H1 (cell line): Measurements from ENCODE around the gene LRBA. TPM values are rescaled to one million over a fixed set of nuclear protein-coding genes. Genes with fewer than 3 reads are reported as not detected.

Experiments
- CTCF ChIA-PET: fragments of 300-600 bp; sonication (Branson Sonifier 250); formaldehyde crosslinking; loops from one replicate; lab custom pipeline; 2021; ENCODE audit not compliant: partially characterized antibody; lab: Charles Lee
- POLR2A ChIA-PET: fragments of 300-600 bp; sonication (Branson Sonifier 250); formaldehyde crosslinking; loops from one replicate; lab custom pipeline; 2021; ENCODE audit warnings: inconsistent platforms; ENCODE audit not compliant: partially characterized antibody; lab: Charles Lee
- DNase-seq, 2 experiments: peaks; one replicate each; pipeline versions ENCODE4 v3.0.0 to v3.0.0-alpha.2; 2010 to 2022; ENCODE audit warnings: low spot score in 2 of 2, low read depth in 1 of 2, mixed read lengths in 1 of 2
- FAIRE-seq: peaks from 2 replicates; lab custom pipeline; 2011; peaks lifted over from hg19 to GRCh38; lab: Jason Lieb, UNC
- H2AFZ ChIP-seq: 2 replicates; pipeline ENCODE4 v1.8.1; 2012; ENCODE audit warnings: low read length, inconsistent platforms
- H2AK5ac ChIP-seq: 2 replicates; pipeline ENCODE4 v1.6.1; 2013; ENCODE audit warnings: low read depth, low read length
- H2BK120ac ChIP-seq: replicated peaks from 2 replicates; pipeline ENCODE3; 2013; ENCODE audit warnings: low read depth, low read length, inconsistent platforms
- H2BK12ac ChIP-seq: 2 replicates; pipeline ENCODE4 v1.6.1; 2013; ENCODE audit warnings: low read depth, low read length
- H2BK15ac ChIP-seq: 2 replicates; pipeline ENCODE4 v1.6.1; 2013; ENCODE audit warnings: low read length
- H2BK20ac ChIP-seq: 2 replicates; pipeline ENCODE4 v1.6.1; 2013; ENCODE audit warnings: low read length
- H2BK5ac ChIP-seq: 2 replicates; pipeline ENCODE4 v1.6.1; 2013; ENCODE audit warnings: low read depth, low read length
- H3K14ac ChIP-seq: 2 replicates; pipeline ENCODE4 v1.6.1; 2013; ENCODE audit warnings: inconsistent platforms; ENCODE audit not compliant: insufficient read length
- H3K18ac ChIP-seq: 2 replicates; pipeline ENCODE4 v1.6.1; 2013; ENCODE audit warnings: low read length; ENCODE audit errors: extremely low read depth
- H3K23ac ChIP-seq: 2 replicates; pipeline ENCODE4 v1.6.1; 2013; ENCODE audit warnings: inconsistent platforms; ENCODE audit not compliant: insufficient read length
- H3K23me2 ChIP-seq: 2 replicates; pipeline ENCODE4 v1.6.1; 2013; ENCODE audit warnings: low read depth, low read length
- H3K27ac ChIP-seq: 2 replicates; pipeline ENCODE4 v1.6.1; 2011; ENCODE audit warnings: low read depth, low read length, inconsistent platforms
- H3K27me3 ChIP-seq, 4 experiments: replicated peaks in 1 of 4; 1 replicate in 1 of 4; 2 replicates in 3 of 4; pipeline versions ENCODE4 v1.6.1 to v1.8.1; 2011 to 2013; ENCODE audit warnings: low read length in 3 of 4, mild to moderate bottlenecking in 3 of 4, inconsistent platforms in 2 of 4, mixed read lengths in 2 of 4, moderate library complexity in 1 of 4; ENCODE audit not compliant: control insufficient read depth in 3 of 4, insufficient read depth in 3 of 4; ENCODE audit errors: extremely low read depth in 1 of 4
- H3K36me3 ChIP-seq, 4 experiments: 2 replicates each; pipeline versions ENCODE4 v1.6.1 to v1.8.1; 2011 to 2013; ENCODE audit warnings: mild to moderate bottlenecking in 4 of 4, low read length in 3 of 4, moderate library complexity in 2 of 4, control low read depth in 1 of 4, inconsistent platforms in 1 of 4; ENCODE audit not compliant: insufficient read depth in 4 of 4, control insufficient read depth in 2 of 4
- H3K4ac ChIP-seq: replicated peaks from 2 replicates; pipeline ENCODE3; 2013; ENCODE audit warnings: low read length, low read depth, mixed read lengths, inconsistent platforms; ENCODE audit not compliant: insufficient read length
- H3K4me1 ChIP-seq, 4 experiments: replicated peaks in 1 of 4; 1 replicate in 1 of 4; 2 replicates in 3 of 4; pipeline versions ENCODE4 v1.6.1 to v1.8.1; 2011 to 2013; ENCODE audit warnings: low read length in 3 of 4, inconsistent platforms in 2 of 4, mixed read lengths in 1 of 4; ENCODE audit not compliant: insufficient read depth in 4 of 4, control insufficient read depth in 3 of 4
- H3K4me2 ChIP-seq, 2 experiments: 2 replicates each; pipeline versions ENCODE4 v1.6.1 to v1.8.1; 2011 to 2013; ENCODE audit warnings: low read depth in 2 of 2, low read length in 2 of 2, control low read depth in 1 of 2, inconsistent platforms in 1 of 2, mild to moderate bottlenecking in 1 of 2; ENCODE audit not compliant: insufficient read depth in 1 of 2
- H3K4me3 ChIP-seq, 4 experiments: fragments of 200-600, 300-600 bp in 1 of 4; sonication (generic), shearing (Covaris generic), sonication (Bioruptor Twin) in 1 of 4; 2 replicates each; pipeline versions ENCODE4 v1.5.1 to v1.8.1; 2011 to 2016; ENCODE audit warnings: low read length in 4 of 4, low read depth in 3 of 4, control low read depth in 2 of 4, inconsistent platforms in 2 of 4, mild to moderate bottlenecking in 2 of 4, mixed read lengths in 1 of 4, moderate library complexity in 1 of 4; ENCODE audit not compliant: insufficient read depth in 2 of 4; ENCODE audit errors: extremely low read depth in 1 of 4
- H3K56ac ChIP-seq: replicated peaks from 2 replicates; pipeline ENCODE3; 2013; ENCODE audit warnings: low read depth, mild to moderate bottlenecking, mixed read lengths, low read length, inconsistent platforms; ENCODE audit not compliant: insufficient read length
- H3K79me1 ChIP-seq: 2 replicates; pipeline ENCODE4 v1.6.1; 2013; ENCODE audit warnings: low read depth, low read length, control low read depth
- H3K79me2 ChIP-seq, 2 experiments: 2 replicates each; pipeline versions ENCODE4 v1.6.1 to v1.8.1; 2012 to 2013; ENCODE audit warnings: low read length in 2 of 2, mild to moderate bottlenecking in 2 of 2, inconsistent platforms in 1 of 2; ENCODE audit not compliant: insufficient read depth in 2 of 2, control insufficient read depth in 1 of 2
- H3K9ac ChIP-seq, 4 experiments: replicated peaks in 1 of 4; 1 replicate in 1 of 4; 2 replicates in 3 of 4; pipeline versions ENCODE4 v1.6.1 to v1.8.1; 2011 to 2013; ENCODE audit warnings: low read depth in 3 of 4, low read length in 3 of 4, control low read depth in 2 of 4, mild to moderate bottlenecking in 2 of 4, moderate library complexity in 2 of 4, inconsistent platforms in 1 of 4; ENCODE audit errors: extremely low read depth in 1 of 4
- H3K9me3 ChIP-seq, 2 experiments: 2 replicates each; pipeline versions ENCODE4 v1.6.1 to v1.8.1; 2012 to 2013; ENCODE audit warnings: mild to moderate bottlenecking in 2 of 2, moderate library complexity in 2 of 2, control low read depth in 1 of 2, inconsistent platforms in 1 of 2, low read depth in 1 of 2, low read length in 1 of 2, mixed read lengths in 1 of 2; ENCODE audit not compliant: insufficient read depth in 2 of 2
- H4K20me1 ChIP-seq, 2 experiments: replicated peaks in 1 of 2; 2 replicates each; pipeline versions ENCODE3 to v1.8.1; 2011 to 2013; ENCODE audit warnings: inconsistent platforms in 2 of 2, low read length in 2 of 2, mild to moderate bottlenecking in 1 of 2; ENCODE audit not compliant: insufficient read depth in 2 of 2, control insufficient read depth in 1 of 2
- H4K5ac ChIP-seq: 2 replicates; pipeline ENCODE4 v1.6.1; 2013; ENCODE audit warnings: low read length, low read depth, mixed read lengths, inconsistent platforms; ENCODE audit not compliant: insufficient read length
- H4K8ac ChIP-seq: 2 replicates; pipeline ENCODE4 v1.8.0; 2013; ENCODE audit warnings: mild to moderate bottlenecking, moderate library complexity, low read length, inconsistent platforms; ENCODE audit not compliant: insufficient read depth; ENCODE audit errors: extremely low read depth
- H4K91ac ChIP-seq: replicated peaks from 2 replicates; pipeline ENCODE3; 2013; ENCODE audit warnings: low read length, mixed read lengths, inconsistent platforms; ENCODE audit not compliant: insufficient read length
- ASH2L ChIP-seq: fragments of 200-600, 300-600 bp; sonication (generic); IDR thresholded peaks from one replicate; pipeline ENCODE4 v1.7.1; 2017; ENCODE audit warnings: low read length
- ATF3 ChIP-seq: IDR thresholded peaks from 2 replicates; pipeline ENCODE4 v1.6.1; 2011; ENCODE audit warnings: low read depth, mild to moderate bottlenecking, low read length; ENCODE audit not compliant: insufficient read depth
- BACH1 ChIP-seq: IDR thresholded peaks from 2 replicates; pipeline ENCODE4 v1.6.1; 2012; ENCODE audit warnings: low read length, improper control_type of control experiment
- CTBP2 ChIP-seq: IDR thresholded peaks from 2 replicates; pipeline ENCODE4 v1.7.0; 2011; ENCODE audit warnings: borderline replicate concordance, mild to moderate bottlenecking, moderate library complexity, mixed read lengths, low read length; ENCODE audit not compliant: insufficient read depth, insufficient read length
- JUN ChIP-seq: IDR thresholded peaks from 2 replicates; pipeline ENCODE4 v1.6.1; 2011; ENCODE audit warnings: low read depth, mild to moderate bottlenecking, improper control_type of control experiment, low read length
- JUND ChIP-seq: IDR thresholded peaks from 2 replicates; pipeline ENCODE4 v1.6.1; 2011; ENCODE audit warnings: mild to moderate bottlenecking, improper control_type of control experiment, low read length
- PHF8 ChIP-seq: fragments of 200-600 bp; sonication (generic); conservative IDR thresholded peaks from 2 replicates; pipeline ENCODE4 v1.7.1; 2012; ENCODE audit warnings: low read depth, mild to moderate bottlenecking, inconsistent platforms, low read length, moderate library complexity
- POLR2AphosphoS5 ChIP-seq: IDR thresholded peaks from 2 replicates; pipeline ENCODE4 v1.6.1; 2011; ENCODE audit warnings: low read depth, low read length
- RBBP5 ChIP-seq: IDR thresholded peaks from 2 replicates; pipeline ENCODE4 v1.7.1; 2012; ENCODE audit warnings: low read depth, mild to moderate bottlenecking, inconsistent platforms, low read length, moderate library complexity, borderline replicate concordance
- RFX5 ChIP-seq: IDR thresholded peaks from 2 replicates; pipeline ENCODE4 v1.6.1; 2011; ENCODE audit warnings: low read depth, low read length, improper control_type of control experiment, borderline replicate concordance
- SIRT6 ChIP-seq: IDR thresholded peaks from one replicate; pipeline ENCODE4 v1.7.1; 2012; ENCODE audit warnings: low read length, inconsistent platforms
- SP2 ChIP-seq: IDR thresholded peaks from 2 replicates; pipeline ENCODE4 v1.6.1; 2012; ENCODE audit warnings: mild to moderate bottlenecking, low read length, inconsistent platforms
- TAF7 ChIP-seq: optimal IDR thresholded peaks from 2 replicates; pipeline ENCODE3; 2011; ENCODE audit warnings: low read depth, mild to moderate bottlenecking, inconsistent platforms, low read length, moderate library complexity, borderline replicate concordance
- TEAD4 ChIP-seq: IDR thresholded peaks from 2 replicates; pipeline ENCODE4 v1.6.1; 2012; ENCODE audit warnings: low read depth, low read length, inconsistent platforms, mixed read lengths
- YY1 ChIP-seq: IDR thresholded peaks from 2 replicates; pipeline ENCODE4 v1.6.1; 2011; ENCODE audit warnings: low read depth, mild to moderate bottlenecking, low read length
- WGBS, 2 experiments: shearing (Covaris generic) in 1 of 2; methylation state at CpG; one replicate each; pipeline versions ENCODE4 v1.1.6 to v1.1.7; 2013 to 2015; ENCODE audit warnings: low lambda C conversion rate in 2 of 2, mixed read lengths in 2 of 2, inconsistent platforms in 1 of 2, low coverage in 1 of 2, missing lambda C conversion rate in 1 of 2; ENCODE audit not compliant: insufficient replicate concordance in 2 of 2, insufficient coverage in 1 of 2, insufficient read length in 1 of 2; ENCODE audit errors: extremely low coverage in 1 of 2, missing lambda C conversion rate in 1 of 2; 5-methylcytosine and 5-hydroxymethylcytosine counted together
- polyA plus RNA-seq, 7 experiments: library from polyadenylated mRNA; depleted of rRNA in 3 of 7; stranded (reverse) in 5 of 7; unstranded in 2 of 7; fragments of >200 nt in 5 of 7; fragments of 200-250 nt in 2 of 7; gene quantifications; 1 replicate in 5 of 7; 2 replicates in 1 of 7; 4 replicates in 1 of 7; pipeline versions ENCODE4 v1.2.1 to v1.2.3, GENCODE V29; 2011 to 2013; ENCODE audit warnings: missing spikeins in 2 of 7, mixed read lengths in 2 of 7
- total RNA-seq: library from RNA; stranded (reverse); fragmentation: NEBNext Ultra II Directional; extraction: Animal tissue kit (Norgen Biotek cat#: 25700); gene quantifications from 2 replicates; pipeline ENCODE4 v1.2.1, GENCODE V29; 2021

LRBA gene
- total and polyA plus RNA-seq, 2 of the 8 experiments (the other 6 are each of a cell fraction or from before 2014, with no cell fraction given) = 54.6 to 83.2 TPM

- no peak overlapping the region for H3K14ac ChIP-seq
- no peak overlapping the region for H4K91ac ChIP-seq
- no peak overlapping the region for H4K8ac ChIP-seq
- FAIRE-seq (no peak), DNase-seq (no peak)
- no peak overlapping the region for H2BK5ac ChIP-seq
- no peak overlapping the region for H3K4me3 ChIP-seq
- H3K9me3 ChIP-seq = no peaks in the 10 kb centered on the region
- no peak overlapping the region for H3K27ac ChIP-seq
- peaks cover 3 to 5% of the 10 kb centered on the region in 2 experiments for H4K20me1 ChIP-seq
- no peak overlapping the region for H3K9ac ChIP-seq
- no peak overlapping the region for H3K18ac ChIP-seq
- POLR2A ChIA-PET = no interaction called here
- 86% methylated on average over 1 of the region's 2 CpGs; no CpG with 5 or more reads in 1 of the 2 experiments for WGBS, 2 experiments
- H3K4me1 ChIP-seq = no peaks in the 10 kb centered on the region
- H2BK20ac ChIP-seq = no peak overlapping the region
- H3K4ac ChIP-seq = no peak overlapping the region
- TF ChIP-seq JUND (no peak), SIRT6 (no peak), ATF3 (no peak), YY1 (no peak), TEAD4 (no peak), POLR2AphosphoS5 (no peak), ASH2L (no peak), SP2 (no peak), CTBP2 (no peak), RBBP5 (no peak), RFX5 (no peak), JUN (no peak), BACH1 (no peak), TAF7 (no peak), PHF8 (no peak)
- TF ChIP-seq, all 59 proteins: peak for 0
- Histone ChIP-seq H2BK120ac (no peak overlapping the region), H3K79me1 (0 out of 2 replicates have a peak, but pooled peaks cover 3% of the 10 kb centered on the region), H3K4me2 (no peak overlapping the region), H3K23ac (no peak overlapping the region), H3K56ac (no peak overlapping the region), H3K79me2 (peaks cover 9 to 95% of the 10 kb centered on the region in 2 experiments), H2BK12ac (no peak overlapping the region), H2AFZ (no peak overlapping the region), H2BK15ac (no peak overlapping the region), H3K27me3 (no peaks in the 10 kb centered on the region), H3K23me2 (no peaks in the 10 kb centered on the region), H3K36me3 (no peaks in the 10 kb centered on the region), H2AK5ac (no peak overlapping the region), H4K5ac (no peak overlapping the region)
- CTCF ChIA-PET = interaction anchor here (0.6 to 2.0 kb wide), 3 partner anchors 15 to 56 kb away, joined by 3 to 5 read pairs (median 4); no protein-coding TSS in a partner anchor
These were observed 24.1 kb downstream of the LRBA start for GRCh38 chr4:150990993-150991392.
